C4-2B (cell line): ENCODE data around the gene RASL10B.

ENCODE experiments used
- CTCF ChIP-seq: fragments of 450-650 bp; conservative IDR thresholded peaks from 2 replicates; pipeline ENCODE4 v1.5.1; 2017; ENCODE audit warnings: mild to moderate bottlenecking
- ZFX ChIP-seq: fragments of 450-650 bp; IDR thresholded peaks from 2 replicates; pipeline ENCODE4 v1.6.1; 2017

DNA sequence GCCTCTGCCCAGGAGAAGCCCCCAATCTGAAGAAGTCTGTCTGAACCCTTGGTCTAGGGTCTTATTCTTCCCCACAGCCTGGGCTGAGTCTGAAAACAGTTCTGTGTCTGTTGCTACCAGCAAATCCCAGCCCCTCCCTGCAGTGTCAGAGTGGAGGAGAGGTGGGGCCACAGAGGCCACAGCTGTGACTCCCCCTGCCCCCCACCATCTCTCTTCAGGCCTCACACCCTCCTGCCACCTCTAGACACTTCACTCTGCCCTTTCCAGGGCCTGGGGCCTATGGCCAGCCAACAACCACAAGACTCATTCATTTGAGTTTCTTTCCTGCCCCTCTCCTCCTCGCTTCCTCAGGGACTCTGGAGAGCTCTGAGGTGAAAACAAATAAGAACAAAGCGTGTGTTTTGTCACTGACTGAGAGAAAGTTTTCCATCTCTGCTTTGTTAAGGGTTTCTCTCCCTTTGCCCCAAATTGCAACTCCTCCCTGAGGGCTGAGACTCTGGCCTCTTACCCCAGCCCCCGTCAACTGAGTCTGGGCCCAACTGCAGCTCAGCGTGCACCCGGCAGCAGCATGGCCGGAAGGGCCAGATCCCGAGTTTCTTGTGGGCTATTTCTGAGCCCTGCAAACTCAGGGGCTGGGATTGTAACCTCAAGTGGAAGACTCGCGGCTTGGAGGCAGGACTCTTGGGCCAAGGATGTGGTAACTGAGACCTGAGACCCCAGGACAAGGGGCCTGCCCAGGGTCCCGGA, 42.4 kb downstream of the RASL10B start:
- TF ChIP-seq CTCF: no peak
- TF ChIP-seq ZFX: no peak
